BLaER1 treated with 17β-estradiol and CSF1 and Interleukin-3, amounts not matched to agents 10 nM and 100 nM (cell line): ENCODE measurements around the gene ERF.

Experiments used
- H3K27ac ChIP-seq, 11 experiments: shearing (Covaris generic); formaldehyde crosslinking; 2 replicates each; pipeline ENCODE4 v1.8.1; 2022
- H3K27me3 ChIP-seq, 11 experiments: shearing (Covaris generic); formaldehyde crosslinking; 2 replicates each; pipeline ENCODE4 v1.8.1; 2022
- H3K36me3 ChIP-seq, 11 experiments: shearing (Covaris generic); formaldehyde crosslinking; 2 replicates each; pipeline ENCODE4 v1.8.1; 2022
- H3K4me1 ChIP-seq, 10 experiments: shearing (Covaris generic); formaldehyde crosslinking; 2 replicates each; pipeline ENCODE4 v1.8.1; 2022
- H3K4me2 ChIP-seq, 11 experiments: shearing (Covaris generic); formaldehyde crosslinking; 2 replicates each; pipeline ENCODE4 v1.8.1; 2022
- H3K4me3 ChIP-seq, 10 experiments: shearing (Covaris generic); formaldehyde crosslinking; 2 replicates each; pipeline ENCODE4 v1.8.1; 2022
- H3K9ac ChIP-seq, 11 experiments: shearing (Covaris generic); formaldehyde crosslinking; 2 replicates each; pipeline ENCODE4 v1.8.1; 2022
- H3K9me3 ChIP-seq, 11 experiments: shearing (Covaris generic); formaldehyde crosslinking; replicated peaks in 1 of 11; 2 replicates each; pipeline ENCODE4 v1.8.1; 2022
- H4K20me1 ChIP-seq, 11 experiments: shearing (Covaris generic); formaldehyde crosslinking; 2 replicates each; pipeline ENCODE4 v1.8.1; 2022
- Cebpa-rat ChIP-seq, 11 experiments: shearing (Covaris generic); IDR thresholded peaks; 2 replicates each; pipeline ENCODE4 v1.8.1; 2022

Gene ERF

DNA sequence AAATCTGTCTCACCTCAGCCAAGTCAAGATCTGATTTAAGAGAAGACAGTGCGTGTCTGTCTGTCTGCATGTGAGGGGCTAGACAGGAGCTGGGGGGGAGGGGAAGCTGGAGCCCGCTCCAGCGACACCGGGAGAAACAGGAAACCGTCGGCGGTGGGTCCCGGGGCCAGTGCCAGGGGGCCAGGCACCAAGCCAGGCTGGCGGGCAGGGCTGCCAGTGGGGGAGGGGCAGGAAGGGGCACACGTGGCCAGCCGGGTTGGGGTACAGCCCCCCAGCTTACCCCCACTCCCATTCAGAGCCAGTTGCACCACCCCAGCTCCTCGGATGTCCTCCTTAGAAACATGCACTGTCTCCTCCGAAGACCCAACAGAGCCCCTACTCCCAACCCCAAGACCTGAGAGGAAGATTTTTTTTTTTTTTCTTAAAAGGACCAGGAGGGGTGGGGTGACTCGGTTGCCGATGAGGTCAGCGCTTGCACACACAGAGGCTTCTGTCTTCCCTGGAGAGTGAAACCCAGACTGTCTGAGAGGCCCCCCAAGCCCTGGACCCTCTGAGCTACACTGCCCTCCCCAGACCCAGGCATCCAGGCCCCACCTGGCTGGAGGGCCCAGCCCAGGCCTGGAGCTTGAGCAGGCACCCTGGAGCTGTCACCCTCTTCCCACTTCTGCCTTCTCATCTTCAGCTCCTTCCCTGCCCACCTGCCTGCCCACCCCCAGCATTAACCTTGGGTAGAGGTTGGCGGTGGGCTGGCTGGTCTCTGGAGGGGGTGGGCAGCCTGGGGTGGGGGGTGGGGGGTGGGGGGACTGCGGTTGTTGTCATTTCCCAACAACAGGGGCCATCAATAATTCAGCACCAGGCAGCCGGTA is 4.0 kb downstream of the ERF start:
- peak overlapping the region in 10 of 11 experiments; percentile 47 to 76 (median 68); a peak in 20 of 22 replicates for H3K27ac ChIP-seq
- TF ChIP-seq Cebpa-rat (IDR thresholded peaks at IDR 0.05) = no peak
- peak overlapping the region; percentile 95 to 100 (median 100) for H3K4me2 ChIP-seq
- H3K9ac ChIP-seq = peak overlapping the region; percentile 47 to 96 (median 70)
- H3K4me1 ChIP-seq = peaks cover 51 to 64% (median 54%) of the 10 kb centered on the region in 10 experiments
- H3K9me3 ChIP-seq = no peaks in the 10 kb centered on the region
- H3K27me3 ChIP-seq = no peaks in the 10 kb centered on the region
- peaks cover 22 to 38% (median 29%) of the 10 kb centered on the region in 11 experiments; a peak in 21 of 22 replicates for H3K36me3 ChIP-seq
- peak overlapping the region in 8 of 10 experiments; percentile 42 to 99 (median 98); a peak in 16 of 20 replicates for H3K4me3 ChIP-seq
- peaks cover 34 to 69% (median 48%) of the 10 kb centered on the region in 11 experiments; a peak in 21 of 22 replicates for H4K20me1 ChIP-seq

DNA sequence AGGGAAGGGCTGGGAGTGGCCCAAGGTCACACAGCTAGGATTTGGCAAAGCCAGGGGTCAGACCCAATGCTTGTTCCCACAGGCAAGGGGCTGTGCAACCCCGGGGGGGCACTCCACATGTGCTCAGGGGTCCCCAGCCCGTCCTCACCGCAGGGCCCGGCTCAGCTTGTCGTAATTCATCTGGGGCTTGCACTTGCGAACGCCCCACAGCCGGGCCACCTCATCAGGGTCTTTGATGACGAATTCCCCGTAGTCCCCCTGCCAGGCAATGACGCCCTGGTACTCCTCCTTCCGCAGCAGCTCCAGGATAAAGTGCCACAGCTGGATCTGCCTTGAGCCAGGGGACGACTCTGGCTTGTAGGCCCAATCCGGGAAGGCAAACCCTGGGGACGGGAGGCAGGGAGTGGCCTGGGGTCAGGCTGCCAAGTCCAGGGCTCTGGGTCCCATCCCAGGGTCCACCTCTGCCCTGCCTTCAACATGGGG is 4.7 kb downstream of the ERF start:
- Histone ChIP-seq H3K36me3 (peaks cover 22 to 38% (median 29%) of the 10 kb centered on the region in 11 experiments; a peak in 21 of 22 replicates), H4K20me1 (peaks cover 34 to 72% (median 48%) of the 10 kb centered on the region in 11 experiments; a peak in 21 of 22 replicates), H3K9me3 (no peaks in the 10 kb centered on the region), H3K9ac (peak overlapping the region; percentile 47 to 75 (median 66); a peak in 21 of 22 replicates), H3K27me3 (no peaks in the 10 kb centered on the region), H3K27ac (peak overlapping the region in 10 of 11 experiments; percentile 47 to 76 (median 68); a peak in 19 of 22 replicates), H3K4me2 (peak overlapping the region; percentile 84 to 100 (median 98)), H3K4me3 (peak overlapping the region in 8 of 10 experiments; percentile 35 to 96 (median 48); a peak in 10 of 20 replicates), H3K4me1 (peaks cover 51 to 71% (median 61%) of the 10 kb centered on the region in 10 experiments)
- TF ChIP-seq Cebpa-rat (IDR thresholded peaks at IDR 0.05) = no peak

DNA sequence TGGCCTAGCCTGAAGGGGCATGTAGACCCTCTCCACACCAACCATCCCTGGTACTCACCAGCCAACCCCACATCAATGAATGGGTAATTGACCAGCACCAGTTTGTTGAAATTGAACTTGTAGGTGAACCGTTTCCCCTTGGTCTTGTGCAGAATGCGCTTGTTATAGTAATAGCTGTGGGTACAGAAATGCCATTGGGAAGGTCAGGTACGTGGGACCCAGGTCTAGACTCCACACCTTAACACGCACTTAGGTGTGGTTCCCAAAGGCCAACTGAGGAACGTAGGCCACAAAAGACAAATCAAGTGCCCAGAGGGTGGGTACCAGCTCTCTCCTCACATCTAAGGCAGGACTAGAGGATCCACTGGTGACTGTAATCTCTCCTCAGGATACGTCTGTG is 5.2 kb downstream of the ERF start:
- no peaks in the 10 kb centered on the region for H3K9me3 ChIP-seq
- peak overlapping the region in 9 of 11 experiments; percentile 47 to 76 (median 69); a peak in 17 of 22 replicates for H3K27ac ChIP-seq
- no peak overlapping the region for H3K4me3 ChIP-seq
- H3K36me3 ChIP-seq = peaks cover 22 to 38% (median 29%) of the 10 kb centered on the region in 11 experiments; a peak in 21 of 22 replicates
- peaks cover 55 to 75% (median 65%) of the 10 kb centered on the region in 10 experiments for H3K4me1 ChIP-seq
- peaks cover 34 to 73% (median 48%) of the 10 kb centered on the region in 11 experiments; a peak in 21 of 22 replicates for H4K20me1 ChIP-seq
- peak overlapping the region in 9 of 11 experiments; percentile 84 to 100 (median 98); a peak in 13 of 22 replicates for H3K4me2 ChIP-seq
- TF ChIP-seq Cebpa-rat (IDR thresholded peaks at IDR 0.05) = no peak
- no peaks in the 10 kb centered on the region for H3K27me3 ChIP-seq
- peak overlapping the region in 9 of 11 experiments; percentile 15 to 75 (median 66); a peak in 10 of 22 replicates for H3K9ac ChIP-seq

DNA sequence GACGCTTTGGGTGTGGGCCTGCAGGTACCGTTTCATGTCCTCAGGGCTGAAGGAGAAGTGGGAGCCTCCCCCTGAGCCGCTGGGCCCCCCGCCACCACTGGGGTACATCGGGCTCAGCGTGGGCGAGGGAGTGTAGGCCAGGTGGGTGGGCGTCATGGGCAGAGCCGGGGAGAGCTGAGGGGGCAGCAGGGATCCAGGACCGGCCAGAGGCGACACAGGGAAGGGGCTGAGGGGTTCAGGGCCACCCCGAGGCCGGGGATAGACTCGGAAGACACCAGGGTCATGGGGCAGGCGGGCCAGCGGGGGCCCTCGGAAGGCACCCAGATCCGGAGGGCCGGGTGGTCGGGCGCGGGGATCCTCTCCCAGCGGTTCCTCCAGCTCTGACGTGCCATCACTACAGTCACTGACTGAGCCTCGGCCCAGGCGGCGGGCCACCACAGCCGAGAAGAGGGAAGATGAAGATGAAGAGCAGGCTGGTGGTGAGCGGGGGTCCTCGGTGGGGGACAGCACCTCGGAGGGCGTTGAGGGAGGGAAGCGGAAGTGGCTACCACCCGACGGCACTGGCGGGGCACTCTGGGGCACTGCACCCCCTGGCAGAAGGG is 5.7 kb downstream of the ERF start:
- Histone ChIP-seq H3K27me3 (no peaks in the 10 kb centered on the region), H3K4me3 (no peak overlapping the region), H3K9me3 (no peaks in the 10 kb centered on the region), H3K4me1 (peaks cover 55 to 76% (median 65%) of the 10 kb centered on the region in 10 experiments), H3K27ac (peak overlapping the region in 4 of 11 experiments; percentile 23 to 75 (median 69); a peak in 6 of 22 replicates), H3K36me3 (peaks cover 22 to 38% (median 29%) of the 10 kb centered on the region in 11 experiments; a peak in 21 of 22 replicates), H3K9ac (peak overlapping the region in 4 of 11 experiments; percentile 10 to 75 (median 54); a peak in 6 of 22 replicates), H4K20me1 (peaks cover 34 to 73% (median 48%) of the 10 kb centered on the region in 11 experiments; a peak in 21 of 22 replicates), H3K4me2 (peak overlapping the region in 2 of 11 experiments; percentile 6 to 95; a peak in 1 of 22 replicates)
- no peak for TF ChIP-seq Cebpa-rat (IDR thresholded peaks at IDR 0.05)

DNA sequence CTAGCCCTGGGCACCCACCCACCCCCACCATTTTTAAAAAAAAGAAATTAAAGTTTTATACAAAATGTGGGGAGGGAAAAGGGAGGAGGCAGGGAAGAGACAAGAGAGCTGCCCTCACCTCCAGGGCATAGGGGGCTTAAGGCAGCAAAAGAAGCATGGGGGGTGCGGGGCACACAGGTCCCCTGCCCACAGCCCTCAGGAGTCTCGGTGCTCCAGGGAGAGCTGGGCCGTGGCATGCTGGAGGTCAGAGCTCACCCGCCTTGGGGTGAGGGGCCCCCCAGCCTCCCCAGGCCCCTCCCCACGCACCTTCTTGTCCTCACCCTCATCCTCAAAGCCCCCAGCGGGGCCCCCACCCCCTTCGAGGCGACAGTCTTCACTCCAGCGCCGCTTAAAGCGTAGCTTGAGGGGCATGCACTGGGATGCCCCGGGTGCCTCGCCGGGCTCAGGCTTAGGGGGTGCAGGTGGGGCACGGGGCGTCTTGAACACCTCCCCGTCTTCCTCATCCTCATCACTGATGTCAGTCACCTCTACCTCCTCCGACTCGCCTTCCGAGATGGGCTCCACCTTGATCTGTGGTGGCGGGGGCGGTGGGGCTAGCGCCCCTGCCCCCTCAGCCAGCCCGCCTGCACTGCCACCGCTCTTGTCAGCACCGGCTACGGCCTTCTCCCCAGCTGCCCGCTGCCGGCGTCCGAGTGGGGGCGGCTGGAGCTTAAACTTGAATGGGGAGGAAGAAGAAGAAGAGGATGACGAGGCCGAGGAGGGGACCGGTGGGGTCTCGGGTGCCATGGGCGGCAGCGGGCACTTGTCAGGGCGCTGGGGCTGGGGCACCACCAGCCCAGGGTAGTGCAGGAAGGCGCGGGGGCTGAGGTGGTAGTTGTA is 6.4 kb downstream of the ERF start:
- H3K36me3 ChIP-seq = peaks cover 22 to 38% (median 29%) of the 10 kb centered on the region in 11 experiments; a peak in 21 of 22 replicates
- H4K20me1 ChIP-seq = peaks cover 34 to 73% (median 48%) of the 10 kb centered on the region in 11 experiments; a peak in 21 of 22 replicates
- no peaks in the 10 kb centered on the region for H3K27me3 ChIP-seq
- no peaks in the 10 kb centered on the region for H3K9me3 ChIP-seq
- H3K9ac ChIP-seq = peak overlapping the region in 4 of 11 experiments; percentile 10 to 75 (median 54); a peak in 4 of 22 replicates
- H3K4me2 ChIP-seq = peak overlapping the region in 1 of 11 experiments; percentile 95; a peak in 1 of 22 replicates
- no peak overlapping the region for H3K4me3 ChIP-seq
- TF ChIP-seq Cebpa-rat (IDR thresholded peaks at IDR 0.05) = no peak
- H3K4me1 ChIP-seq = peaks cover 63 to 83% (median 70%) of the 10 kb centered on the region in 10 experiments
- H3K27ac ChIP-seq = peak overlapping the region in 3 of 11 experiments; percentile 68 to 75 (median 70); a peak in 5 of 22 replicates

DNA sequence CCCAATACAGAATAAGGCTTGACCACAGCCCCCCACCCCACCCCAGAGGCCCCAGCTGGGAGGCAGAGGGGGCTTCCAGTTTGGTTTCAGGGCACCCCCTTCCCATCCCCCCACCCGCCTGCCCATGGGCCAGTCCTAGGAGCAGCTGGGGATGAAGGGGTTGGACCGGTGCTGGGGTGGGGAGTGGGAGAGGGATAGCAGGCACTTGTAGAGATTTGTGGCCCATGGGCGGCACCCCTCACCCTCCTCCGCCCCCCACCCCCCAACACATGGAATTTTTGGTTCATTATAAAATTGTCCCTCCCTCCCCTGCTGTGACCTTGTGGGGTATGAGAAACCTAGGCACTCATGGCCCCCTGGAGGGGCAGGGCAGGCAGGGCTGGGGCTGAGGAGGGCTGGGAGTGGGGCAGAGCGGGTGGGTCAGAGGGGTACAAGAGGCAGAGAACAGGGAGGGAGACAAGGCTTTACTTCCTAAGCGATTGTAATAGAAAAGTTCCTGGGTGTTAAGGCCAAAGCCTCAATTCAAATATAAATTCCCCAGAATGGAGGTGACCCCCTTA is 7.2 kb downstream of the ERF start:
- no peak for TF ChIP-seq Cebpa-rat (IDR thresholded peaks at IDR 0.05)
- Histone ChIP-seq H3K27ac (no peak overlapping the region), H3K4me3 (no peak overlapping the region), H3K4me2 (no peak overlapping the region), H3K9me3 (no peaks in the 10 kb centered on the region), H3K27me3 (no peaks in the 10 kb centered on the region), H3K9ac (peak overlapping the region in 1 of 11 experiments; percentile 47; a peak in 1 of 22 replicates), H4K20me1 (peaks cover 31 to 70% (median 47%) of the 10 kb centered on the region in 11 experiments; a peak in 21 of 22 replicates), H3K36me3 (peaks cover 22 to 38% (median 29%) of the 10 kb centered on the region in 11 experiments; a peak in 21 of 22 replicates), H3K4me1 (peaks cover 61 to 80% (median 68%) of the 10 kb centered on the region in 10 experiments)

DNA sequence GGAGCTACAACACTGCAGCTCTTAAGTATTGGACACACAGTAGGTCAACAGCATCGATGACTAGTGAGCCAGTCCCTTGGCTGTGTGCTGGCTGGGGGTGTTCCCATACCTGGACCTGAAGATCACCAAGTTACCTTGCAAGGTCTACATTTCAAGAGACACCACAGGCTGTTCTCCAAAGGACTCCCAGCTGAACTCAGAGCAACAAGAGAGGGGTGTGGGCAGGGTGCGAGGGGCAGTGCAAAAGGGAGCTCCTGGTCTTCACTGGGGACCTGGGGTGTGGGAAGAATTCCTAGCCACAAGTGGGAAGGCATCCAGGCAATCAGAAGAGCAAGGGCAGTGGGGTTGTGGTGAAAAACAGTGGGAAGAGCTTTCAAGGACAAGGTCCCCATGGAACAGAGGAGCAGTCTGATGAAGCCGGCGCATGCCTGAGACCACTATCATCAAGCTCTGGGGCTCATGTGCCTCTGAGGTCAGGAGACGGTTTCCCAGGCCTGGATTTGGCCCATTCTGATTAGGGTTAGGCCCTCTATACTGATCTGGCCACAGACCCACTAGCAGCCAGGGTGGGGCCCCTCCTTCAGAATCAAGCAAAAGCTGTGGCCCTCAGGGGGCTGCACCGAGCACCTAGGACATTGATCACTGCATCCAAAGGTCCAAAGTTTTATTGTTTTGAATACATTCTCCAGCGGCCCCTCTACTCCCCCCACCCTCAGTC is 7.8 kb downstream of the ERF start:
- TF ChIP-seq Cebpa-rat (IDR thresholded peaks at IDR 0.05) = no peak
- Histone ChIP-seq H3K4me2 (peak overlapping the region; percentile 89 to 100 (median 97); a peak in 20 of 22 replicates), H3K4me1 (peaks cover 55 to 73% (median 64%) of the 10 kb centered on the region in 10 experiments), H3K9me3 (no peaks in the 10 kb centered on the region), H3K36me3 (peaks cover 22 to 38% (median 29%) of the 10 kb centered on the region in 11 experiments; a peak in 21 of 22 replicates), H3K9ac (peak overlapping the region in 8 of 11 experiments; percentile 3 to 49 (median 36); a peak in 13 of 22 replicates), H4K20me1 (peaks cover 26 to 63% (median 47%) of the 10 kb centered on the region in 11 experiments; a peak in 21 of 22 replicates), H3K27me3 (no peaks in the 10 kb centered on the region), H3K4me3 (no peak overlapping the region), H3K27ac (peak overlapping the region in 7 of 11 experiments; percentile 18 to 92 (median 34); a peak in 11 of 22 replicates)
